Astrocyte of the spinal cord (primary cell): ENCODE data around the gene CNGA3.

Experiments
- DNase-seq: peaks from one replicate; pipeline ENCODE4 v3.0.0; 2011; ENCODE audit warnings: low read depth, low spot score
- H3K4me3 ChIP-seq: 2 replicates; pipeline ENCODE4 v1.5.1; 2011; ENCODE audit warnings: low read depth, mild to moderate bottlenecking, low read length, moderate library complexity
- in situ Hi-C: cut with HindIII; loops from 2 replicates; pipeline ENCODE4 v1.10.0; 2017; ENCODE audit warnings: low sequenced_read_pairs
- TF ChIP-seq, protein P1 (sequence below): IDR thresholded peaks from 2 replicates; pipeline ENCODE4 v1.5.1; 2012; ENCODE audit warnings: low read depth, mild to moderate bottlenecking, low read length, inconsistent platforms

The CNGA3 gene

GRCh38 chr2:98327776-98328175 is 18.5 kb upstream of the CNGA3 start:
- in situ Hi-C loops = no loop called here
- no peak overlapping the region for H3K4me3 ChIP-seq
- no peak for DNase-seq
- TF ChIP-seq, protein P1, sequence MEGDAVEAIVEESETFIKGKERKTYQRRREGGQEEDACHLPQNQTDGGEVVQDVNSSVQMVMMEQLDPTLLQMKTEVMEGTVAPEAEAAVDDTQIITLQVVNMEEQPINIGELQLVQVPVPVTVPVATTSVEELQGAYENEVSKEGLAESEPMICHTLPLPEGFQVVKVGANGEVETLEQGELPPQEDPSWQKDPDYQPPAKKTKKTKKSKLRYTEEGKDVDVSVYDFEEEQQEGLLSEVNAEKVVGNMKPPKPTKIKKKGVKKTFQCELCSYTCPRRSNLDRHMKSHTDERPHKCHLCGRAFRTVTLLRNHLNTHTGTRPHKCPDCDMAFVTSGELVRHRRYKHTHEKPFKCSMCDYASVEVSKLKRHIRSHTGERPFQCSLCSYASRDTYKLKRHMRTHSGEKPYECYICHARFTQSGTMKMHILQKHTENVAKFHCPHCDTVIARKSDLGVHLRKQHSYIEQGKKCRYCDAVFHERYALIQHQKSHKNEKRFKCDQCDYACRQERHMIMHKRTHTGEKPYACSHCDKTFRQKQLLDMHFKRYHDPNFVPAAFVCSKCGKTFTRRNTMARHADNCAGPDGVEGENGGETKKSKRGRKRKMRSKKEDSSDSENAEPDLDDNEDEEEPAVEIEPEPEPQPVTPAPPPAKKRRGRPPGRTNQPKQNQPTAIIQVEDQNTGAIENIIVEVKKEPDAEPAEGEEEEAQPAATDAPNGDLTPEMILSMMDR = no peak

GRCh38 chr2:98329549-98329948 is 16.7 kb upstream of the CNGA3 start:
- no peak overlapping the region for H3K4me3 ChIP-seq
- in situ Hi-C loops = no loop called here
- DNase-seq = no peak
- TF ChIP-seq, protein P1 = no peak

DNA sequence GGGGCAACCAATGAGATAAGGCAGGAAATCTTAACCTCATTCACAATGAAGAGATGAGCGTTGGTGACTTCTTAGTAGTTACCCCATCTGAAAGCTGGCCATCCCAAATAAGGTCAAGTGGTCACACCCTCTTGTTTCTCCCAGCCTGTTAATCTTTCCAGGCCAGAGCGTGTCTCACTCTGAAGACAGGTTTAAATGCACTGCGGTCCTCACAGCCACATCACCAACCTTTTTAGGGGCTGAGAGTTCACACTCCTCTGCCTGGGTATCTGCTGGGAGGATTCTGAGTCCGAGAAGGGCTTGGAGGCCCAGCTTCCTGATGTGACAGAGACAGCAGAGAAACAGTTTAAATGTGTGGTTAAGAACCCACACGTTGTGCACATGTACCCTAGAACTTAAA is 13.3 kb upstream of the CNGA3 start:
- TF ChIP-seq, protein P1 = no peak
- H3K4me3 ChIP-seq = no peak overlapping the region
- no peak for DNase-seq
- in situ Hi-C loops = no loop called here

DNA sequence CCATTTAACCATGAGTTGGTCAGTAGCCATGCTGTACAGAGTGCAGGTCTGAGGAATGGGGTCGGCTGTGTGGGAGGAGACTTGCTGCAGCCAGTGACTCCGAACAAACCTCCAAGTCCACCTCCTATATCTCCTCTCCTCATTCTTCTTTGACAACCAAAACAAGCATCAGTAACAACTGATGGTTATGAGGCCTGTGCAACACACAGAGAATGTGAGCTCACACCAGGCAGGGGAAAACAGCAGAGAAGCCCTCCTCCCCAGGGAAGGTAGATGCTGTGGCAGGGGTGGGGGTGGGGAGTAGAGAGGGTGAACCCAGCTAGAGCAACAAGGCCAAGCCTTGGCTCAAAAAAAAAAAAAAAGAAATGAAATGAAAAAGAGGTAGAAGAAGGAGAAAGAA is 12.3 kb upstream of the CNGA3 start:
- TF ChIP-seq, protein P1 = no peak
- in situ Hi-C loops = no loop called here
- no peak overlapping the region for H3K4me3 ChIP-seq
- peak; percentile 12 for DNase-seq

DNA sequence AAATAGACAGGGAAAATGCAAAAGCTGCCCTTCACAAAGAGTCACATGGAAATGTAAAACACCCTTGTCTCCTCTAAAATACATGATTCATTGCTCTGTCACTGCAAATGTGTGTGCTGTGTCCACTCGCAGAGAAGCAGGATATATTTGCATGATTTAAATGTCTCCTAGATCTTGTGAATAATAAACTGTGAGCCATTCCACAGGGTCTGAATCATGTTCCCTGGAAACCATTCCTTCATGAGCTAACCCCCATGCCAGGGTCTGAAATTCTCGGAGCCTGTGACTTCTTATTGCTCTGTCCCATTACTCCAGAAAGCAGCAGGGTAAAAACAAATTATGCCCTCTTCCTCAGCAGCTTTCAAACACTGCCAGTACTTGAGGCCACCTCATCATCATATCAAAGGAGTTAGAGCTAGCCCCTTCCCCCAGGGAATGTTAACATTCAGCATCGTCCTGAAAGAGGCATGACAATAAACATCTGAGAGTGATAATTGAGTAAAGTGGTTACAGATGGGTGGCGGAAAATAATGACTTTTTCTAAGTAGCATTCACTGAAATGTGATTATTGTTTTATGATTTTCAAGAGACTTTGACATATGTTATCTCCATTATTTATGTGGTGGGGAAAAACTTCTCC is 11.7 kb upstream of the CNGA3 start:
- TF ChIP-seq, protein P1 = no peak
- DNase-seq = peak; percentile 86
- H3K4me3 ChIP-seq = no peak overlapping the region
- in situ Hi-C loops = no loop called here

- H3K4me3 ChIP-seq = no peak overlapping the region
- DNase-seq = no peak
- TF ChIP-seq, protein P1 = no peak
- in situ Hi-C loops = no loop called here
Observed at GRCh38 chr2:98335271-98335670, 11.0 kb upstream of the CNGA3 start.
